SK-N-SH (cell line): Measurements from ENCODE around the gene WDR5B. TPM values are rescaled to one million over a fixed set of nuclear protein-coding genes. Genes with fewer than 3 reads are reported as not detected.

Experiments used
- CTCF ChIA-PET: fragments of 300-600, 350-600 bp; formaldehyde crosslinking; extraction: SDS; loops from one replicate; lab custom pipeline; 2021; lab: Yijun Ruan, JAX
- POLR2A ChIA-PET: fragments of 350-600 bp; sonication (Branson Sonifier 250); formaldehyde crosslinking; extraction: SDS; loops from one replicate; lab custom pipeline; 2020; ENCODE audit warnings: antibody characterized with exemption, inconsistent platforms; lab: Yijun Ruan, JAX
- DNase-seq: peaks from one replicate; pipeline ENCODE4 v3.0.0; 2012
- H2AFZ ChIP-seq: fragments of 200-600 bp; sonication (generic); 2 replicates; pipeline ENCODE4 v1.8.1; 2016; ENCODE audit warnings: antibody characterized with exemption, mild to moderate bottlenecking, low read depth
- H3F3A ChIP-seq: fragments of 200-600 bp; sonication (generic); replicated peaks from 2 replicates; pipeline ENCODE3; 2016; ENCODE audit warnings: antibody characterized with exemption, mild to moderate bottlenecking; ENCODE audit not compliant: insufficient read depth
- H3K27ac ChIP-seq, 2 experiments: fragments of 200-500 bp in 1 of 2; fragments of 200-600 bp in 1 of 2; sonication (Bioruptor generic) in 1 of 2; sonication (generic), shearing (Covaris generic) in 1 of 2; 2 replicates each; pipeline versions ENCODE4 v1.5.1 to v1.6.1; 2014 to 2016; ENCODE audit warnings: low read depth in 2 of 2, inconsistent platforms in 1 of 2, low read length in 1 of 2, mild to moderate bottlenecking in 1 of 2, mixed read lengths in 1 of 2
- H3K27me3 ChIP-seq: fragments of 200-600 bp; sonication (generic), shearing (Covaris generic); 2 replicates; pipeline ENCODE4 v1.6.1; 2016; ENCODE audit warnings: mixed run types; ENCODE audit not compliant: insufficient read depth
- H3K36me3 ChIP-seq, 2 experiments: fragments of 200-500 bp in 1 of 2; fragments of 200-600 bp in 1 of 2; sonication (Bioruptor generic) in 1 of 2; sonication (generic) in 1 of 2; replicated peaks in 1 of 2; 2 replicates each; pipeline versions ENCODE3 to v1.5.1; 2014 to 2016; ENCODE audit warnings: low read length in 1 of 2, mild to moderate bottlenecking in 1 of 2; ENCODE audit not compliant: insufficient read depth in 2 of 2, control insufficient read depth in 1 of 2
- H3K4me1 ChIP-seq, 2 experiments: fragments of 200-500 bp in 1 of 2; fragments of 200-600 bp in 1 of 2; sonication (Bioruptor generic) in 1 of 2; sonication (generic), shearing (Covaris generic) in 1 of 2; 2 replicates each; pipeline versions ENCODE4 v1.5.1 to v1.6.1; 2014 to 2016; ENCODE audit warnings: low read depth in 1 of 2, low read length in 1 of 2, mixed run types in 1 of 2; ENCODE audit not compliant: insufficient read depth in 2 of 2, control insufficient read depth in 1 of 2
- H3K4me2 ChIP-seq: fragments of 200-600 bp; sonication (generic), shearing (Covaris generic); 2 replicates; pipeline ENCODE4 v1.6.1; 2017; ENCODE audit warnings: mixed run types
- H3K4me3 ChIP-seq, 2 experiments: fragments of 200-500 bp in 1 of 2; fragments of 200-600 bp in 1 of 2; sonication (Bioruptor generic) in 1 of 2; sonication (generic), shearing (Covaris generic) in 1 of 2; 2 replicates each; pipeline versions ENCODE4 v1.5.1 to v1.8.1; 2014 to 2016; ENCODE audit warnings: low read depth in 2 of 2, inconsistent platforms in 1 of 2, low read length in 1 of 2, mild to moderate bottlenecking in 1 of 2, mixed read lengths in 1 of 2, moderate library complexity in 1 of 2
- H3K79me2 ChIP-seq: fragments of 200-600 bp; sonication (generic); 2 replicates; pipeline ENCODE4 v1.8.1; 2017; ENCODE audit warnings: mild to moderate bottlenecking; ENCODE audit not compliant: insufficient read depth
- H3K9ac ChIP-seq: fragments of 200-600 bp; sonication (generic); 2 replicates; pipeline ENCODE4 v1.6.1; 2017; ENCODE audit warnings: mixed run types
- H3K9me2 ChIP-seq: fragments of 200-600 bp; sonication (generic); 2 replicates; pipeline ENCODE4 v1.6.1; 2017; ENCODE audit warnings: mixed run types
- H3K9me3 ChIP-seq: fragments of 200-600 bp; sonication (generic); 2 replicates; pipeline ENCODE4 v1.6.1; 2017; ENCODE audit warnings: mixed run types, mild to moderate bottlenecking, moderate library complexity
- H4K20me1 ChIP-seq: fragments of 200-600 bp; sonication (generic); 2 replicates; pipeline ENCODE4 v1.6.1; 2017; ENCODE audit warnings: mild to moderate bottlenecking, mixed run types; ENCODE audit not compliant: insufficient read depth
- CHD2 ChIP-seq: fragments of 150-350 bp; IDR thresholded peaks from 2 replicates; pipeline ENCODE4 v1.6.1; 2018; ENCODE audit warnings: low read length; ENCODE audit not compliant: partially characterized antibody
- EP300 ChIP-seq, 2 experiments: IDR thresholded peaks; 2 replicates each; pipeline versions ENCODE4 v1.4.0 to v1.6.1; 2012; ENCODE audit warnings: borderline replicate concordance in 1 of 2, low read depth in 1 of 2, low read length in 1 of 2
- FOXJ3 ChIP-seq: sonication (generic); formaldehyde crosslinking; IDR thresholded peaks from 2 replicates; pipeline ENCODE4 v1.5.1; 2020; ENCODE audit warnings: mild to moderate bottlenecking, missing genetic modification reagents
- MEF2A ChIP-seq: IDR thresholded peaks from 2 replicates; pipeline ENCODE4 v1.4.0; 2012; ENCODE audit warnings: low read depth, borderline replicate concordance
- MXI1 ChIP-seq: IDR thresholded peaks from 2 replicates; pipeline ENCODE4 v1.6.1; 2012; ENCODE audit warnings: mild to moderate bottlenecking, low read depth, low read length, improper control_type of control experiment
- RAD21 ChIP-seq: IDR thresholded peaks from 2 replicates; pipeline ENCODE4 v1.6.1; 2012; ENCODE audit warnings: mild to moderate bottlenecking, low read length
- RCOR1 ChIP-seq: fragments of 150-350 bp; IDR thresholded peaks from 2 replicates; pipeline ENCODE4 v1.6.1; 2017; ENCODE audit warnings: antibody characterized with exemption, low read length
- SIN3A ChIP-seq: IDR thresholded peaks from 2 replicates; pipeline ENCODE4 v1.6.1; 2012; ENCODE audit warnings: low read depth, mild to moderate bottlenecking, low read length, moderate library complexity, borderline replicate concordance
- SMC3 ChIP-seq: IDR thresholded peaks from 2 replicates; pipeline ENCODE4 v1.6.1; 2012; ENCODE audit warnings: low read depth, low read length, improper control_type of control experiment
- TAF1 ChIP-seq: IDR thresholded peaks from 2 replicates; pipeline ENCODE4 v1.6.1; 2012; ENCODE audit warnings: low read depth, mild to moderate bottlenecking, low read length, moderate library complexity, borderline replicate concordance
- YY1 ChIP-seq: IDR thresholded peaks from 2 replicates; pipeline ENCODE4 v1.4.0; 2012; ENCODE audit warnings: low read depth, mild to moderate bottlenecking
- WGBS: methylation state at CpG from one replicate; pipeline ENCODE4 v1.1.6; 2017; ENCODE audit warnings: low lambda C conversion rate; 5-methylcytosine and 5-hydroxymethylcytosine counted together
- polyA plus RNA-seq, 3 experiments: library from polyadenylated mRNA; depleted of rRNA; stranded (reverse); fragments of >200 nt; gene quantifications; 2 replicates each; pipeline ENCODE4 v1.2.3, GENCODE V29; 2012
- TF ChIP-seq, protein P1 (sequence below): fragments of 150-350 bp; IDR thresholded peaks from 2 replicates; pipeline ENCODE4 v1.6.1; 2016; ENCODE audit warnings: mild to moderate bottlenecking, low read depth, low read length
- TF ChIP-seq, protein P2 (sequence below): fragments of 200-600 bp; sonication (generic); IDR thresholded peaks from 2 replicates; pipeline ENCODE4 v1.6.1; 2017; ENCODE audit warnings: antibody characterized with exemption, mild to moderate bottlenecking, moderate library complexity
- TF ChIP-seq, protein P3 (sequence below): IDR thresholded peaks from 2 replicates; pipeline ENCODE4 v1.4.0; 2012; ENCODE audit warnings: low read depth, borderline replicate concordance

WDR5B gene
- polyA plus RNA-seq, 1 of the 3 experiments (the other 2 are of a cell fraction) = 2.2 TPM

DNA sequence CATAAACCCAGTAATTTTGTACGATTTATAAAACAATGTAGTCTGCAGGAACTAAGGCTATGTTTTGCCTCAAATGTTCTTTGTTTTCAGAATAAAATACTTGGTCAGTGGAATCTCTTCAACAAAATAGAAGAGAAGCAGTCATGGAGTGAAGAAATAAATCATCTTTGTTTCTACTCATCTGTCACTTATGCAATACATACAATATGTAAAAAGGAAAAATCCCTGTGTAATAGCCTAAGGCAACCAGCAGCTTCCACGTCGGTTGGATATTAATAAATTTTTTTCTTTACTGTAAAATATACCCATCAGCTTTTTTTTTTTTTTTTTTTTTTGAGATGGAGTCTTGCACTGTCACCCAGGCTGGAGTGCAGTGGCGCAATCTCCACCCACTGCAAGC, 5.2 kb upstream of the WDR5B start:
- CTCF ChIA-PET = interaction anchor here (0.6 kb wide), 1 partner anchor 982 kb away, joined by 3 read pairs; no protein-coding TSS in a partner anchor
- Histone ChIP-seq H3K9ac (no peak overlapping the region), H4K20me1 (no peaks in the 10 kb centered on the region), H3K36me3 (peaks cover 45 to 47% of the 10 kb centered on the region in 2 experiments), H3F3A (peaks cover 29% of the 10 kb centered on the region), H3K79me2 (peaks cover 59% of the 10 kb centered on the region), H3K4me2 (no peak overlapping the region), H3K4me1 (no peaks in the 10 kb centered on the region; a peak in 3 of 4 replicates), H3K9me2 (no peaks in the 10 kb centered on the region), H3K27ac (no peak overlapping the region), H3K9me3 (no peaks in the 10 kb centered on the region), H3K4me3 (no peak overlapping the region), H2AFZ (no peak overlapping the region), H3K27me3 (no peaks in the 10 kb centered on the region)
- TF ChIP-seq RAD21 = no peak
- no peak for TF ChIP-seq SMC3
- no peak for TF ChIP-seq MEF2A
- TF ChIP-seq, protein P1, sequence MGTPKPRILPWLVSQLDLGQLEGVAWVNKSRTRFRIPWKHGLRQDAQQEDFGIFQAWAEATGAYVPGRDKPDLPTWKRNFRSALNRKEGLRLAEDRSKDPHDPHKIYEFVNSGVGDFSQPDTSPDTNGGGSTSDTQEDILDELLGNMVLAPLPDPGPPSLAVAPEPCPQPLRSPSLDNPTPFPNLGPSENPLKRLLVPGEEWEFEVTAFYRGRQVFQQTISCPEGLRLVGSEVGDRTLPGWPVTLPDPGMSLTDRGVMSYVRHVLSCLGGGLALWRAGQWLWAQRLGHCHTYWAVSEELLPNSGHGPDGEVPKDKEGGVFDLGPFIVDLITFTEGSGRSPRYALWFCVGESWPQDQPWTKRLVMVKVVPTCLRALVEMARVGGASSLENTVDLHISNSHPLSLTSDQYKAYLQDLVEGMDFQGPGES = no peak
- no peak for TF ChIP-seq FOXJ3 (CRISPR knock-in tag)
- no peak for TF ChIP-seq SIN3A
- TF ChIP-seq TAF1 = no peak
- TF ChIP-seq EP300 (IDR thresholded peaks at IDR 0.05; ENCODE audit: borderline replicate concordance in 1 of 2, low read depth in 1 of 2, low read length in 1 of 2) = no peak
- 90% methylated on average over 4 of the region's 4 CpGs for WGBS
- POLR2A ChIA-PET = no interaction called here
- DNase-seq = no peak

DNA sequence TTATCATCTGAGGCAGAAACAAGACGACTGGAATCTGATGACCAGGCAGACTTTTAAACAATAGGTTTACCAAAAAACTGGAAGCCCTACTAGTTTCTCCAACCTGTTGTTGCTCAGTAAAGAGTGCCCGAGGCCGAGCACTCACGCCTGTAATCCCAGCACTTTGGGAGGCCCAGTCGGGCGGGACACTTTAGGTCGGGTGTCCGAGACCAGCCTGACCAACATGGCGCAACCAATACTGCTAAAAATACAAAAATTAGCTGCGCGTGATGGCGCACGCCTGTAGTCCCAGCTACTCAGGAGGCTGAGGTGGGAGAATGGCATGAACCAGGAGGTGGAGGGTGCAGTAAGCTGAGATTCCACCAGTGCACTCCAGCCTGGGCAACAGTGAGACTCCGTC, 1.1 kb upstream of the WDR5B start:
- H3K79me2 ChIP-seq = peaks cover 66% of the 10 kb centered on the region
- H2AFZ ChIP-seq = peak overlapping the region; percentile 61
- POLR2A ChIA-PET = interaction anchor here (0.6 to 2.7 kb wide), 5 partner anchors 24 to 520 kb away, joined by 3 to 21 read pairs (median 4); partner anchors contain the start of genes FAM162A, KPNA1 and MIX23

More for the DNA sequence above, 1.1 kb upstream of the WDR5B start:
- Histone ChIP-seq H3K4me3 (peak overlapping the region; percentile 74 to 95), H4K20me1 (no peaks in the 10 kb centered on the region), H3K9me3 (no peaks in the 10 kb centered on the region), H3K9me2 (no peaks in the 10 kb centered on the region), H3F3A (peaks cover 3% of the 10 kb centered on the region), H3K36me3 (peaks cover 11 to 17% of the 10 kb centered on the region in 2 experiments), H3K4me2 (peak overlapping the region; percentile 81), H3K4me1 (peaks cover 7 to 8% of the 10 kb centered on the region in 2 experiments), H3K9ac (peak overlapping the region; percentile 85), H3K27me3 (no peaks in the 10 kb centered on the region), H3K27ac (peak overlapping the region; percentile 90 to 97)
- 8% methylated on average over 14 of the region's 14 CpGs for WGBS
- no peak for DNase-seq
- CTCF ChIA-PET = interaction anchor here (1.0 to 2.7 kb wide), 5 partner anchors 24 to 262 kb away, joined by 3 to 18 read pairs (median 4); partner anchors contain the start of gene FAM162A
- TF ChIP-seq RCOR1 (no peak), CHD2 (no peak), MXI1 (no peak), YY1 (peak; percentile 70)
- TF ChIP-seq, protein P2, sequence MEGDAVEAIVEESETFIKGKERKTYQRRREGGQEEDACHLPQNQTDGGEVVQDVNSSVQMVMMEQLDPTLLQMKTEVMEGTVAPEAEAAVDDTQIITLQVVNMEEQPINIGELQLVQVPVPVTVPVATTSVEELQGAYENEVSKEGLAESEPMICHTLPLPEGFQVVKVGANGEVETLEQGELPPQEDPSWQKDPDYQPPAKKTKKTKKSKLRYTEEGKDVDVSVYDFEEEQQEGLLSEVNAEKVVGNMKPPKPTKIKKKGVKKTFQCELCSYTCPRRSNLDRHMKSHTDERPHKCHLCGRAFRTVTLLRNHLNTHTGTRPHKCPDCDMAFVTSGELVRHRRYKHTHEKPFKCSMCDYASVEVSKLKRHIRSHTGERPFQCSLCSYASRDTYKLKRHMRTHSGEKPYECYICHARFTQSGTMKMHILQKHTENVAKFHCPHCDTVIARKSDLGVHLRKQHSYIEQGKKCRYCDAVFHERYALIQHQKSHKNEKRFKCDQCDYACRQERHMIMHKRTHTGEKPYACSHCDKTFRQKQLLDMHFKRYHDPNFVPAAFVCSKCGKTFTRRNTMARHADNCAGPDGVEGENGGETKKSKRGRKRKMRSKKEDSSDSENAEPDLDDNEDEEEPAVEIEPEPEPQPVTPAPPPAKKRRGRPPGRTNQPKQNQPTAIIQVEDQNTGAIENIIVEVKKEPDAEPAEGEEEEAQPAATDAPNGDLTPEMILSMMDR = no peak
- TF ChIP-seq, protein P1 = no peak
- TF ChIP-seq, protein P3, sequence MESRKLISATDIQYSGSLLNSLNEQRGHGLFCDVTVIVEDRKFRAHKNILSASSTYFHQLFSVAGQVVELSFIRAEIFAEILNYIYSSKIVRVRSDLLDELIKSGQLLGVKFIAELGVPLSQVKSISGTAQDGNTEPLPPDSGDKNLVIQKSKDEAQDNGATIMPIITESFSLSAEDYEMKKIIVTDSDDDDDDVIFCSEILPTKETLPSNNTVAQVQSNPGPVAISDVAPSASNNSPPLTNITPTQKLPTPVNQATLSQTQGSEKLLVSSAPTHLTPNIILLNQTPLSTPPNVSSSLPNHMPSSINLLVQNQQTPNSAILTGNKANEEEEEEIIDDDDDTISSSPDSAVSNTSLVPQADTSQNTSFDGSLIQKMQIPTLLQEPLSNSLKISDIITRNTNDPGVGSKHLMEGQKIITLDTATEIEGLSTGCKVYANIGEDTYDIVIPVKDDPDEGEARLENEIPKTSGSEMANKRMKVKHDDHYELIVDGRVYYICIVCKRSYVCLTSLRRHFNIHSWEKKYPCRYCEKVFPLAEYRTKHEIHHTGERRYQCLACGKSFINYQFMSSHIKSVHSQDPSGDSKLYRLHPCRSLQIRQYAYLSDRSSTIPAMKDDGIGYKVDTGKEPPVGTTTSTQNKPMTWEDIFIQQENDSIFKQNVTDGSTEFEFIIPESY = no peak
